ENCODE measurements around the gene PRF1. TPM values are rescaled to one million over a fixed set of nuclear protein-coding genes. Genes with fewer than 3 reads are reported as not detected.

The PRF1 gene
- polyA plus RNA-seq, 1 donor, result 0.82 TPM

- DNase-seq (ENCODE audit: low read depth), result no peak
Measured at GRCh38 chr10:70578371-70578947, 24.1 kb downstream of the PRF1 start.

GRCh38 chr10:70576803-70577517 lies 25.6 kb downstream of the PRF1 start:
- DNase-seq (ENCODE audit: low read depth), result no peak

- DNase-seq (ENCODE audit: low read depth), result no peak
Measured at GRCh38 chr10:70575874-70576802, 26.4 kb downstream of the PRF1 start.

GRCh38 chr10:70575486-70575873 lies 27.1 kb downstream of the PRF1 start:
- no peak for DNase-seq (ENCODE audit: low read depth)

GRCh38 chr10:70573599-70574506 lies 28.7 kb downstream of the PRF1 start:
- DNase-seq (ENCODE audit: low read depth), result no peak

- DNase-seq (ENCODE audit: low read depth), result no peak
Measured at GRCh38 chr10:70571636-70572439, 30.7 kb downstream of the PRF1 start.

- DNase-seq (ENCODE audit: low read depth), result no peak
Measured at GRCh38 chr10:70571236-70571635, 31.3 kb downstream of the PRF1 start.

GRCh38 chr10:70568781-70569495 lies 33.6 kb downstream of the PRF1 start:
- DNase-seq (ENCODE audit: low read depth), result no peak

GRCh38 chr10:70568113-70568512 lies 34.4 kb downstream of the PRF1 start:
- no peak for DNase-seq (ENCODE audit: low read depth)

GRCh38 chr10:70567603-70568002 lies 34.9 kb downstream of the PRF1 start:
- DNase-seq (ENCODE audit: low read depth), result no peak

- DNase-seq (ENCODE audit: low read depth), result no peak
Measured at GRCh38 chr10:70566515-70567290, 35.8 kb downstream of the PRF1 start.

GRCh38 chr10:70565556-70566514 lies 36.7 kb downstream of the PRF1 start:
- no peak for DNase-seq (ENCODE audit: low read depth)

GRCh38 chr10:70564901-70565351 lies 37.6 kb downstream of the PRF1 start:
- DNase-seq (ENCODE audit: low read depth), result no peak

GRCh38 chr10:70564113-70564725 lies 38.3 kb downstream of the PRF1 start:
- DNase-seq (ENCODE audit: low read depth), result no peak

- no peak for DNase-seq (ENCODE audit: low read depth)
Measured at GRCh38 chr10:70563230-70563629, 39.3 kb downstream of the PRF1 start.

- no peak for DNase-seq (ENCODE audit: low read depth)
Measured at GRCh38 chr10:70562036-70562755, 40.3 kb downstream of the PRF1 start.

- DNase-seq (ENCODE audit: low read depth), result no peak
Measured at GRCh38 chr10:70561558-70561957, 41.0 kb downstream of the PRF1 start.
